Measurements from ENCODE around the gene CDSN. TPM values are rescaled to one million over a fixed set of nuclear protein-coding genes. Genes with fewer than 3 reads are reported as not detected.

Gene CDSN
- total and polyA plus RNA-seq, 2 of the 8 experiments (the other 6 are each of a cell fraction or from before 2014, with no cell fraction given) = not detected

DNA sequence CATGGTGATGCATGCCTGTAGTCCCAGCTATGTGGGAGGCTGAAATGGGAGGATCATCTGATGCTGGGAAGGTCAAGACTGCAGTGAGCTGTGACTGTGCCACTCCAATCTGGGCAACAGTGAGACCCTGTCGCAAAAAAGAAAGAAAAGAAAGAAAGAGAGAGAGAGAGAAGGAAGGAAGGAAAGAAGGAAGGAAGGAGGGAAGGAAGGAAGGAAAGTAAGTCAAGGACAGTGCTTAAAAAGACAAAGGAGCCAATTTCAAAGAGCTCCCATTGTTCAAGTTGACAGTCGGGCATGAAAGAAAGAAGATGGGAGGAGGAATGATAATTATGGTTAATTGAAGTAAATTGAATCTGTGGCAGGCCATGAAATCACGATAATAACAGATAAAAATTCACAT lies 24.0 kb downstream of the CDSN start:
- no peaks in the 10 kb centered on the region for H3K79me2 ChIP-seq (ENCODE audit: control insufficient read depth in 1 of 2, insufficient read depth in 2 of 2, low read length in 2 of 2)

More for the DNA sequence above, 24.0 kb downstream of the CDSN start:
- H3K4me2 ChIP-seq (ENCODE audit: insufficient read depth in 1 of 2, low read depth in 2 of 2, low read length in 2 of 2) = no peak overlapping the region
- no peak overlapping the region for H3K23ac ChIP-seq (ENCODE audit: insufficient read length)
- H3K4me3 ChIP-seq (ENCODE audit: extremely low read depth in 1 of 4, insufficient read depth in 2 of 4, low read depth in 3 of 4, low read length in 4 of 4) = no peak overlapping the region
- no peak overlapping the region for H3K14ac ChIP-seq (ENCODE audit: insufficient read length)
- no peak overlapping the region for H2AK5ac ChIP-seq (ENCODE audit: low read depth, low read length)
- H4K5ac ChIP-seq (ENCODE audit: insufficient read length, low read depth, low read length) = no peak overlapping the region
- H3K56ac ChIP-seq (replicated peaks; ENCODE audit: insufficient read length, low read depth, low read length) = no peak overlapping the region
- FAIRE-seq (no peak), DNase-seq (ENCODE audit: low read depth in 1 of 2, low spot score in 2 of 2) (no peak)
- H3K27ac ChIP-seq (ENCODE audit: low read depth, low read length) = no peak overlapping the region
- TF ChIP-seq GTF2F1 (IDR thresholded peaks at IDR 0.05; ENCODE audit: borderline replicate concordance, low read depth, low read length) = no peak
- no peak for TF ChIP-seq CBX8 (IDR thresholded peaks at IDR 0.05; ENCODE audit: borderline replicate concordance, low read depth, low read length)
- TF ChIP-seq CHD1 (IDR thresholded peaks at IDR 0.05; ENCODE audit: low read depth, low read length) = no peak
- no peak for TF ChIP-seq SIN3A (conservative IDR thresholded peaks at IDR 0.05 in 1 of 2, IDR thresholded peaks at IDR 0.05 in 1 of 2; ENCODE audit: low read depth in 1 of 2, low read length in 2 of 2)
- TF ChIP-seq ZNF274 (IDR thresholded peaks at IDR 0.05; ENCODE audit: borderline replicate concordance, extremely low read depth, low read length) = no peak
- TF ChIP-seq CHD2 (IDR thresholded peaks at IDR 0.05; ENCODE audit: low read length) = no peak
- TF ChIP-seq RFX5 (IDR thresholded peaks at IDR 0.05; ENCODE audit: borderline replicate concordance, low read depth, low read length) = no peak
- no peak for TF ChIP-seq NRF1 (IDR thresholded peaks at IDR 0.05; ENCODE audit: low read depth, low read length)
- TF ChIP-seq RBBP5 (IDR thresholded peaks at IDR 0.05; ENCODE audit: borderline replicate concordance, low read depth, low read length) = no peak
- TF ChIP-seq SRF (IDR thresholded peaks at IDR 0.05; ENCODE audit: low read depth, low read length) = no peak
- ChIA-PET CTCF (ENCODE audit: partially characterized antibody) (interaction anchor here (0.5 to 1.4 kb wide), 8 partner anchors 9 to 1271 kb away, joined by 3 to 7 read pairs (median 4); no protein-coding TSS in a partner anchor), POLR2A (ENCODE audit: partially characterized antibody) (no interaction called here)
- no peak overlapping the region for H3K18ac ChIP-seq (ENCODE audit: extremely low read depth, low read length)
- no peak overlapping the region for H3K9ac ChIP-seq (replicated peaks in 1 of 4; ENCODE audit: extremely low read depth in 1 of 4, low read depth in 3 of 4, low read length in 3 of 4)
- no peaks in the 10 kb centered on the region for H4K20me1 ChIP-seq (replicated peaks in 1 of 2; ENCODE audit: control insufficient read depth in 1 of 2, insufficient read depth in 2 of 2, low read length in 2 of 2)
- WGBS, 2 experiments (ENCODE audit: extremely low coverage in 1 of 2, insufficient coverage in 1 of 2, insufficient read length in 1 of 2, insufficient replicate concordance in 2 of 2, low coverage in 1 of 2, low lambda C conversion rate in 2 of 2, missing lambda C conversion rate in 1 of 2) = 87% methylated on average over 3 of the region's 3 CpGs; no CpG with 5 or more reads in 1 of the 2 experiments
- no peak overlapping the region for H2BK15ac ChIP-seq (ENCODE audit: low read length)
- H3K36me3 ChIP-seq (ENCODE audit: control insufficient read depth in 2 of 4, insufficient read depth in 4 of 4, low read length in 3 of 4) = no peaks in the 10 kb centered on the region
- H2BK12ac ChIP-seq (ENCODE audit: low read depth, low read length) = no peak overlapping the region
- no peaks in the 10 kb centered on the region for H3K9me3 ChIP-seq (ENCODE audit: insufficient read depth in 2 of 2, low read depth in 1 of 2, low read length in 1 of 2)
- no peaks in the 10 kb centered on the region for H3K79me1 ChIP-seq (ENCODE audit: low read depth, low read length)
- no peaks in the 10 kb centered on the region for H3K23me2 ChIP-seq (ENCODE audit: low read depth, low read length)
- H4K8ac ChIP-seq (ENCODE audit: extremely low read depth, insufficient read depth, low read length) = no peak overlapping the region
- H3K4ac ChIP-seq (replicated peaks; ENCODE audit: insufficient read length, low read depth, low read length) = no peak overlapping the region
- H2BK120ac ChIP-seq (replicated peaks; ENCODE audit: low read depth, low read length) = no peak overlapping the region
- H2AFZ ChIP-seq (ENCODE audit: low read length) = no peak overlapping the region
- no peak overlapping the region for H2BK5ac ChIP-seq (ENCODE audit: low read depth, low read length)
- no peaks in the 10 kb centered on the region for H3K27me3 ChIP-seq (replicated peaks in 1 of 4; ENCODE audit: control insufficient read depth in 3 of 4, extremely low read depth in 1 of 4, insufficient read depth in 3 of 4, low read length in 3 of 4)
- H4K91ac ChIP-seq (replicated peaks; ENCODE audit: insufficient read length, low read length) = no peak overlapping the region
- H2BK20ac ChIP-seq (ENCODE audit: low read length) = no peak overlapping the region
- peaks cover 0 to 3% (median 0%) of the 10 kb centered on the region in 4 experiments; a peak in 3 of 7 replicates for H3K4me1 ChIP-seq (replicated peaks in 1 of 4; ENCODE audit: control insufficient read depth in 3 of 4, insufficient read depth in 4 of 4, low read length in 3 of 4)

Data from H1 (cell line).